WTC11 (cell line): ENCODE results near the gene PRKCE. TPM values are rescaled to one million over a fixed set of nuclear protein-coding genes. Genes with fewer than 3 reads are reported as not detected.
A peak's percentile ranks its signal among the peaks of the same experiment; 100 is the strongest.

Source experiments
- ATAC-seq: fragments of 200-7000 bp; cut with Tn5 transposase; 2 replicates; pipeline ENCODE4 v1.10.0; 2021; ENCODE audit warnings: mild to moderate bottlenecking, moderate library complexity
- CTCF ChIA-PET: fragments of 300-600 bp; sonication (Branson Sonifier 250); formaldehyde crosslinking; loops from one replicate; lab custom pipeline; 2021; ENCODE audit warnings: antibody characterized with exemption; lab: Charles Lee
- POLR2A ChIA-PET: fragments of 350-600 bp; sonication (Branson Sonifier 250); formaldehyde crosslinking; loops from one replicate; lab custom pipeline; 2021; ENCODE audit warnings: antibody characterized with exemption; lab: Charles Lee
- DNase-seq: peaks from one replicate; pipeline ENCODE4 v3.0.0; 2021; ENCODE audit warnings: low spot score
- H3K27ac Mint-ChIP-seq: 2 replicates; pipeline ENCODE4 v1.8.0; 2021; ENCODE audit warnings: mixed read lengths
- H3K27me3 Mint-ChIP-seq: 2 replicates; pipeline ENCODE4 v1.8.0; 2021; ENCODE audit warnings: low read depth, mild to moderate bottlenecking, moderate library complexity, mixed read lengths
- H3K36me3 Mint-ChIP-seq: 2 replicates; pipeline ENCODE4 v1.8.0; 2021; ENCODE audit warnings: mixed read lengths
- H3K4me1 Mint-ChIP-seq: 2 replicates; pipeline ENCODE4 v1.8.0; 2022; ENCODE audit warnings: mixed read lengths
- H3K4me3 Mint-ChIP-seq: 2 replicates; pipeline ENCODE4 v1.8.0; 2021; ENCODE audit warnings: mild to moderate bottlenecking, moderate library complexity, mixed read lengths
- H3K9me3 Mint-ChIP-seq: 2 replicates; pipeline ENCODE4 v1.8.0; 2021; ENCODE audit warnings: mixed read lengths
- CREB1 ChIP-seq: sonication (generic); formaldehyde crosslinking; IDR thresholded peaks from 2 replicates; pipeline ENCODE4 v1.8.0; 2023; ENCODE audit warnings: mild to moderate bottlenecking, missing genetic modification reagents
- ELF4 ChIP-seq: sonication (generic); formaldehyde crosslinking; IDR thresholded peaks from 2 replicates; pipeline ENCODE4 v1.8.1; 2022; ENCODE audit warnings: low read depth, mild to moderate bottlenecking, moderate library complexity, missing genetic modification reagents
- EMX1 ChIP-seq: fragments of 250-450 bp; sonication (Bioruptor Pico); IDR thresholded peaks from 2 replicates; pipeline ENCODE4 v1.8.0; 2021; ENCODE audit warnings: mild to moderate bottlenecking
- ETV6 ChIP-seq: sonication (generic); formaldehyde crosslinking; IDR thresholded peaks from 2 replicates; pipeline ENCODE4 v1.8.1; 2022; ENCODE audit warnings: mild to moderate bottlenecking, missing genetic modification reagents
- FOXP1 ChIP-seq: sonication (generic); formaldehyde crosslinking; IDR thresholded peaks from 2 replicates; pipeline ENCODE4 v1.8.0; 2022; ENCODE audit warnings: missing genetic modification reagents, mild to moderate bottlenecking, moderate library complexity, borderline replicate concordance
- JAZF1 ChIP-seq: fragments of 250-450 bp; sonication (Bioruptor Pico); IDR thresholded peaks from 2 replicates; pipeline ENCODE4 v1.9.0; 2021; ENCODE audit warnings: moderate library complexity, mild to moderate bottlenecking, inconsistent platforms
- MXD4 ChIP-seq: fragments of 250-450 bp; sonication (Bioruptor Pico); IDR thresholded peaks from 2 replicates; pipeline ENCODE4 v1.8.0; 2021; ENCODE audit warnings: mild to moderate bottlenecking, moderate library complexity, borderline replicate concordance
- NFYB ChIP-seq: sonication (generic); formaldehyde crosslinking; conservative IDR thresholded peaks from 2 replicates; pipeline ENCODE4 v1.8.0; 2022; ENCODE audit warnings: low read depth, missing genetic modification reagents
- RORB ChIP-seq: fragments of 250-450 bp; sonication (Bioruptor Pico); IDR thresholded peaks from 2 replicates; pipeline ENCODE4 v1.9.0; 2021; ENCODE audit warnings: mild to moderate bottlenecking
- SMAD3 ChIP-seq: sonication (generic); formaldehyde crosslinking; IDR thresholded peaks from 2 replicates; pipeline ENCODE4 v1.8.0; 2022; ENCODE audit warnings: missing genetic modification reagents, mild to moderate bottlenecking, borderline replicate concordance
- SMAD4 ChIP-seq: sonication (generic); formaldehyde crosslinking; IDR thresholded peaks from 2 replicates; pipeline ENCODE4 v1.8.0; 2022; ENCODE audit warnings: mild to moderate bottlenecking, missing genetic modification reagents
- SOX15 ChIP-seq: fragments of 250-450 bp; sonication (Bioruptor Pico); IDR thresholded peaks from 2 replicates; pipeline ENCODE4 v1.9.0; 2021; ENCODE audit warnings: mild to moderate bottlenecking
- SP1 ChIP-seq: sonication (generic); formaldehyde crosslinking; conservative IDR thresholded peaks from 2 replicates; pipeline ENCODE4 v1.8.1; 2022; ENCODE audit warnings: missing genetic modification reagents
- TP53 ChIP-seq: sonication (generic); formaldehyde crosslinking; IDR thresholded peaks from 2 replicates; pipeline ENCODE4 v1.8.1; 2023; ENCODE audit warnings: mild to moderate bottlenecking, missing genetic modification reagents
- ZNF138 ChIP-seq: sonication (generic); formaldehyde crosslinking; conservative IDR thresholded peaks from 2 replicates; pipeline ENCODE4 v1.8.1; 2022; ENCODE audit warnings: mild to moderate bottlenecking, moderate library complexity, missing genetic modification reagents
- ZNF263 ChIP-seq: sonication (generic); formaldehyde crosslinking; IDR thresholded peaks from 2 replicates; pipeline ENCODE4 v1.8.1; 2022; ENCODE audit warnings: low read depth, mild to moderate bottlenecking, moderate library complexity, missing genetic modification reagents
- ZNF671 ChIP-seq: fragments of 250-450 bp; sonication (Bioruptor Pico); IDR thresholded peaks from 2 replicates; pipeline ENCODE4 v1.8.0; 2021; ENCODE audit warnings: mild to moderate bottlenecking
- total RNA-seq: library from RNA; stranded (reverse); gene quantifications from 3 replicates; pipeline ENCODE4 v1.2.3, GENCODE V29; 2021
- TF ChIP-seq, protein P1 (sequence below): sonication (generic); formaldehyde crosslinking; IDR thresholded peaks from 2 replicates; pipeline ENCODE4 v1.8.0; 2023; ENCODE audit warnings: missing genetic modification reagents, mild to moderate bottlenecking, borderline replicate concordance
- TF ChIP-seq, protein P2 (sequence below): sonication (generic); formaldehyde crosslinking; IDR thresholded peaks from 2 replicates; pipeline ENCODE4 v1.8.0; 2022; ENCODE audit warnings: mild to moderate bottlenecking, missing genetic modification reagents
- TF ChIP-seq, protein P3 (sequence below): sonication (generic); formaldehyde crosslinking; IDR thresholded peaks from 2 replicates; pipeline ENCODE4 v1.8.0; 2023; ENCODE audit warnings: mild to moderate bottlenecking, missing genetic modification reagents
- TF ChIP-seq, protein P4 (sequence below): sonication (generic); formaldehyde crosslinking; IDR thresholded peaks from 2 replicates; pipeline ENCODE4 v1.8.1; 2023; ENCODE audit warnings: mild to moderate bottlenecking, missing genetic modification reagents, moderate library complexity
- TF ChIP-seq, protein P5 (sequence below): fragments of 250-450 bp; sonication (Bioruptor Pico); IDR thresholded peaks from 2 replicates; pipeline ENCODE4 v2.1.2; 2022; ENCODE audit warnings: mild to moderate bottlenecking, moderate library complexity

Gene PRKCE
- total RNA-seq, 1 experiment from 2014 or later, result 5.8 TPM

DNA sequence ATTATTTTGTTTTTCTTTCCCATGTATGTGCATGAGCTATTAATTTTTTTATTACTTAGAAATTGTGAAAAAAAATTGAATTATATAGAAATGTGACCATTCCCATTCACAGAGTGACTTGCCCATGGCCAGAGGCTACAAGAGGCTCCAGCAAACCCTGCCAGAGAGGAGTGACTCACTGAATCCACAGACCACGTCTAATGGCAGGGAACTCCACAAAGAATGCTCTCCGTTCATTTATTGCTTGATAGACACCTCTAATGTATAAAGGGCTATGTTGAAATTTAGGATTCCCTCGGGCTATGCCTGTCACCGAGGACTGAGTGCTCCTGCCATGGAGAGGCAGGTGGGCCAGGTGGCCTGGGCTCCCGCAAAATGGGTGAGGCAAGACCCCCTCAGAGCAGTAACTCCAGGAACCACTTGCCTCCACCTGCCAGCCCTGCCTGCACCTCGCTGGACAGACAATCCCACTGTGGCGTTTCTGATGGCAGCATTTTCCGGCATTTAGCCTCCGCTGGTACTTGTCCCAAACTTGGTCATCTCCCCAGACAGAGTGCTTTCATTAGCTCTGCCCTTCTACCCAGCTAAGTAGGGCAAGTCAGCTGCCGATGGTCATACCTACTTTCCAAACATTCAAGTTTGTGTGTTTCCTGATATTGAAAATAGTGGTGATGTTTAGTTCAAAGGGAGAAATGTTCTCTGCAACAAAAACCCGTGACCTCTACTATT lies 200.3 kb downstream of the PRKCE start:
- TF ChIP-seq ETV6 (CRISPR knock-in tag), result no peak
- Mint-ChIP-seq H3K9me3 (peaks cover 4% of the 10 kb centered on the region), H3K4me3 (no peak overlapping the region), H3K4me1 (peaks cover 13% of the 10 kb centered on the region), H3K36me3 (no peaks in the 10 kb centered on the region), H3K27me3 (no peaks in the 10 kb centered on the region; the same call in 1 of the 2 replicates), H3K27ac (no peak overlapping the region)
- DNase-seq (no peak), ATAC-seq (no peak)
- POLR2A ChIA-PET, result no interaction called here
- CTCF ChIA-PET, result no interaction called here

DNA sequence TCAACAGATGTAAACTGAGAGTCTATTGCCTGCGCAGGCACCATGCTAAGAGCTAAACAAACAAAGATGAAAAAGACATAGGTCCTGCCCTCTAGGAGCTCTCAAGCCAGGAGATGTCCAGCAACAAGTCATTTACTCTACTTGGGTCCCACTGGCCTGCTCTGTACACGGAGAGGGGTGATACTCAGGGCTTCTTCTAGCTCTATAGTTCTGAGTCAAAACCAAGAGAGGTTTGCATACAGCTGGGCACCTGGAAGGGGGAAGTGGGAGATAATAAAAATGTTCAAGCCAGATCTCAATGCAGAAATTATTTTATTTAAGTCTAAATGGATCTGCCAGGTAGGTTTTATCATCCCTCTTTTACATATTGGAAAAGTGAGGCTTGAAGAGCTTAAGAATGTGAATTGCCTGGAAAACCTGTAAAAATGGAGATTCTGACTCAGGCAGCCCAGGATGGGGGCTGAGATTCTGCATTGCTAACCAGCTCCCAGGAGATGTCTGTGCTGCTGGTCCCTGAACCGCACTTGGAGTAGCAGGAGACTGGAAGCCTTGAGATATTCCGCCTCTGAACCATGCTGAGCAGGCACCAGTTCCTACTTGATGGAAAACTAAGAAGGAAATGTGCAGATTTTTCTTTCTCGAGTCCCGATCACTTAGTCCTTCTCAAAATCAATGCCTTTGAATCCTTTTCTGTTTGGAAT lies 201.1 kb downstream of the PRKCE start:
- peaks cover 13% of the 10 kb centered on the region for H3K4me1 Mint-ChIP-seq
- TF ChIP-seq CREB1, result no peak
- TF ChIP-seq, protein P1, sequence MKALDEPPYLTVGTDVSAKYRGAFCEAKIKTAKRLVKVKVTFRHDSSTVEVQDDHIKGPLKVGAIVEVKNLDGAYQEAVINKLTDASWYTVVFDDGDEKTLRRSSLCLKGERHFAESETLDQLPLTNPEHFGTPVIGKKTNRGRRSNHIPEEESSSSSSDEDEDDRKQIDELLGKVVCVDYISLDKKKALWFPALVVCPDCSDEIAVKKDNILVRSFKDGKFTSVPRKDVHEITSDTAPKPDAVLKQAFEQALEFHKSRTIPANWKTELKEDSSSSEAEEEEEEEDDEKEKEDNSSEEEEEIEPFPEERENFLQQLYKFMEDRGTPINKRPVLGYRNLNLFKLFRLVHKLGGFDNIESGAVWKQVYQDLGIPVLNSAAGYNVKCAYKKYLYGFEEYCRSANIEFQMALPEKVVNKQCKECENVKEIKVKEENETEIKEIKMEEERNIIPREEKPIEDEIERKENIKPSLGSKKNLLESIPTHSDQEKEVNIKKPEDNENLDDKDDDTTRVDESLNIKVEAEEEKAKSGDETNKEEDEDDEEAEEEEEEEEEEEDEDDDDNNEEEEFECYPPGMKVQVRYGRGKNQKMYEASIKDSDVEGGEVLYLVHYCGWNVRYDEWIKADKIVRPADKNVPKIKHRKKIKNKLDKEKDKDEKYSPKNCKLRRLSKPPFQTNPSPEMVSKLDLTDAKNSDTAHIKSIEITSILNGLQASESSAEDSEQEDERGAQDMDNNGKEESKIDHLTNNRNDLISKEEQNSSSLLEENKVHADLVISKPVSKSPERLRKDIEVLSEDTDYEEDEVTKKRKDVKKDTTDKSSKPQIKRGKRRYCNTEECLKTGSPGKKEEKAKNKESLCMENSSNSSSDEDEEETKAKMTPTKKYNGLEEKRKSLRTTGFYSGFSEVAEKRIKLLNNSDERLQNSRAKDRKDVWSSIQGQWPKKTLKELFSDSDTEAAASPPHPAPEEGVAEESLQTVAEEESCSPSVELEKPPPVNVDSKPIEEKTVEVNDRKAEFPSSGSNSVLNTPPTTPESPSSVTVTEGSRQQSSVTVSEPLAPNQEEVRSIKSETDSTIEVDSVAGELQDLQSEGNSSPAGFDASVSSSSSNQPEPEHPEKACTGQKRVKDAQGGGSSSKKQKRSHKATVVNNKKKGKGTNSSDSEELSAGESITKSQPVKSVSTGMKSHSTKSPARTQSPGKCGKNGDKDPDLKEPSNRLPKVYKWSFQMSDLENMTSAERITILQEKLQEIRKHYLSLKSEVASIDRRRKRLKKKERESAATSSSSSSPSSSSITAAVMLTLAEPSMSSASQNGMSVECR (CRISPR knock-in tag), result no peak
- no peak for TF ChIP-seq EMX1 (CRISPR knock-in tag)
- TF ChIP-seq RORB, result no peak
- TF ChIP-seq SP1, result no peak
- no peak for TF ChIP-seq FOXP1 (CRISPR knock-in tag)
- TF ChIP-seq SMAD3 (CRISPR knock-in tag), result no peak
- TF ChIP-seq ZNF263 (CRISPR knock-in tag), result no peak
- TF ChIP-seq JAZF1 (CRISPR knock-in tag), result no peak
- no peak for TF ChIP-seq SOX15 (CRISPR knock-in tag)
- TF ChIP-seq MXD4 (CRISPR knock-in tag), result no peak
- CTCF ChIA-PET, result no interaction called here

DNA sequence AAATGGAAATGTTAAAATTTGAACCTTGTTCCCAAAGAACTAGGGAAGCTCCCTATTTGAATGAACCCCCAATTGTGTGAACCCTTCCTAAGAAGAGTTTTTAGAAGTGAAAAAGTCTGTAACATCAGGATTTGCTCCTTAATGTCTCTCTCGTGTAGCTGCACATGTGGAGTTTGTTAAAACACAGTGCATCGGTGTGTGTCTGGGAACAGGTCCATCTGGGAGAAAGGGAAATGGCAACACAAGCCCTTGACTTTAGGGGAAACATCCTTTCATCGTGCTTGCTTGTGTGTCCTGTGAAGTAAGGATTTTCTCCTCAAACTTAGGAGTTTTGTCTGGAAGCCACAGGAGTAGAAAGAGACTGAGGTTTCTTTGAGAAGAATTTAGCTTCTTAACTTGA lies 203.9 kb downstream of the PRKCE start:
- Mint-ChIP-seq H3K27ac (no peak overlapping the region), H3K4me1 (peaks cover 16% of the 10 kb centered on the region), H3K27me3 (no peaks in the 10 kb centered on the region; the same call in 1 of the 2 replicates), H3K36me3 (no peaks in the 10 kb centered on the region), H3K4me3 (no peak overlapping the region), H3K9me3 (no peaks in the 10 kb centered on the region)
- POLR2A ChIA-PET, result no interaction called here
- DNase-seq, result no peak
- CTCF ChIA-PET, result no interaction called here
- ATAC-seq, result no peak
- TF ChIP-seq, protein P2, sequence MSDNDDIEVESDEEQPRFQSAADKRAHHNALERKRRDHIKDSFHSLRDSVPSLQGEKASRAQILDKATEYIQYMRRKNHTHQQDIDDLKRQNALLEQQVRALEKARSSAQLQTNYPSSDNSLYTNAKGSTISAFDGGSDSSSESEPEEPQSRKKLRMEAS (CRISPR knock-in tag), result no peak
- TF ChIP-seq ZNF671, result no peak
- no peak for TF ChIP-seq ZNF138 (CRISPR knock-in tag)
- TF ChIP-seq, protein P3, sequence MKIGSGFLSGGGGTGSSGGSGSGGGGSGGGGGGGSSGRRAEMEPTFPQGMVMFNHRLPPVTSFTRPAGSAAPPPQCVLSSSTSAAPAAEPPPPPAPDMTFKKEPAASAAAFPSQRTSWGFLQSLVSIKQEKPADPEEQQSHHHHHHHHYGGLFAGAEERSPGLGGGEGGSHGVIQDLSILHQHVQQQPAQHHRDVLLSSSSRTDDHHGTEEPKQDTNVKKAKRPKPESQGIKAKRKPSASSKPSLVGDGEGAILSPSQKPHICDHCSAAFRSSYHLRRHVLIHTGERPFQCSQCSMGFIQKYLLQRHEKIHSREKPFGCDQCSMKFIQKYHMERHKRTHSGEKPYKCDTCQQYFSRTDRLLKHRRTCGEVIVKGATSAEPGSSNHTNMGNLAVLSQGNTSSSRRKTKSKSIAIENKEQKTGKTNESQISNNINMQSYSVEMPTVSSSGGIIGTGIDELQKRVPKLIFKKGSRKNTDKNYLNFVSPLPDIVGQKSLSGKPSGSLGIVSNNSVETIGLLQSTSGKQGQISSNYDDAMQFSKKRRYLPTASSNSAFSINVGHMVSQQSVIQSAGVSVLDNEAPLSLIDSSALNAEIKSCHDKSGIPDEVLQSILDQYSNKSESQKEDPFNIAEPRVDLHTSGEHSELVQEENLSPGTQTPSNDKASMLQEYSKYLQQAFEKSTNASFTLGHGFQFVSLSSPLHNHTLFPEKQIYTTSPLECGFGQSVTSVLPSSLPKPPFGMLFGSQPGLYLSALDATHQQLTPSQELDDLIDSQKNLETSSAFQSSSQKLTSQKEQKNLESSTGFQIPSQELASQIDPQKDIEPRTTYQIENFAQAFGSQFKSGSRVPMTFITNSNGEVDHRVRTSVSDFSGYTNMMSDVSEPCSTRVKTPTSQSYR (CRISPR knock-in tag), result no peak
- TF ChIP-seq NFYB (CRISPR knock-in tag), result no peak
- no peak for TF ChIP-seq RORB
- TF ChIP-seq TP53 (CRISPR knock-in tag), result no peak
- TF ChIP-seq, protein P4, sequence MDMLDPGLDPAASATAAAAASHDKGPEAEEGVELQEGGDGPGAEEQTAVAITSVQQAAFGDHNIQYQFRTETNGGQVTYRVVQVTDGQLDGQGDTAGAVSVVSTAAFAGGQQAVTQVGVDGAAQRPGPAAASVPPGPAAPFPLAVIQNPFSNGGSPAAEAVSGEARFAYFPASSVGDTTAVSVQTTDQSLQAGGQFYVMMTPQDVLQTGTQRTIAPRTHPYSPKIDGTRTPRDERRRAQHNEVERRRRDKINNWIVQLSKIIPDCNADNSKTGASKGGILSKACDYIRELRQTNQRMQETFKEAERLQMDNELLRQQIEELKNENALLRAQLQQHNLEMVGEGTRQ (CRISPR knock-in tag), result no peak
- TF ChIP-seq, protein P5, sequence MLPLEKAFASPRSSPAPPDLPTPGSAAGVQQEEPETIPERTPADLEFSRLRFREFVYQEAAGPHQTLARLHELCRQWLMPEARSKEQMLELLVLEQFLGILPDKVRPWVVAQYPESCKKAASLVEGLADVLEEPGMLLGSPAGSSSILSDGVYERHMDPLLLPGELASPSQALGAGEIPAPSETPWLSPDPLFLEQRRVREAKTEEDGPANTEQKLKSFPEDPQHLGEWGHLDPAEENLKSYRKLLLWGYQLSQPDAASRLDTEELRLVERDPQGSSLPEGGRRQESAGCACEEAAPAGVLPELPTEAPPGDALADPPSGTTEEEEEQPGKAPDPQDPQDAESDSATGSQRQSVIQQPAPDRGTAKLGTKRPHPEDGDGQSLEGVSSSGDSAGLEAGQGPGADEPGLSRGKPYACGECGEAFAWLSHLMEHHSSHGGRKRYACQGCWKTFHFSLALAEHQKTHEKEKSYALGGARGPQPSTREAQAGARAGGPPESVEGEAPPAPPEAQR (CRISPR knock-in tag), result no peak
- TF ChIP-seq SMAD4 (CRISPR knock-in tag), result no peak
- TF ChIP-seq ELF4, result no peak

More for the DNA sequence above, 201.1 kb downstream of the PRKCE start:
- POLR2A ChIA-PET, result no interaction called here
- DNase-seq, result no peak
- Mint-ChIP-seq H3K9me3 (peaks cover 4% of the 10 kb centered on the region), H3K27me3 (no peaks in the 10 kb centered on the region; the same call in 1 of the 2 replicates), H3K27ac (no peak overlapping the region), H3K36me3 (no peaks in the 10 kb centered on the region), H3K4me3 (no peak overlapping the region)
- ATAC-seq, result peak; percentile 47
